ENCODE measurements around the gene DCTN4.

Gene DCTN4

GRCh38 chr5:150779397-150780186, 20.8 kb upstream of the DCTN4 start:
- TF ChIP-seq PAX5 (IDR thresholded peaks at IDR 0.05; ENCODE audit: insufficient read depth, low read length, severe bottlenecking) (no peak), POU2F2 (IDR thresholded peaks at IDR 0.05; ENCODE audit: low read depth, low read length) (no peak), POLR2A (IDR thresholded peaks at IDR 0.05; ENCODE audit: low read depth, low read length) (no peak), POLR2AphosphoS5 (IDR thresholded peaks at IDR 0.05; ENCODE audit: low read depth, low read length) (no peak), TAF1 (IDR thresholded peaks at IDR 0.05; ENCODE audit: low read depth, low read length) (no peak), SPI1 (IDR thresholded peaks at IDR 0.05; ENCODE audit: low read depth, low read length) (no peak)
- FAIRE-seq: no peak
- DNase-seq (ENCODE audit: insufficient read length, low spot score): no peak

DNA sequence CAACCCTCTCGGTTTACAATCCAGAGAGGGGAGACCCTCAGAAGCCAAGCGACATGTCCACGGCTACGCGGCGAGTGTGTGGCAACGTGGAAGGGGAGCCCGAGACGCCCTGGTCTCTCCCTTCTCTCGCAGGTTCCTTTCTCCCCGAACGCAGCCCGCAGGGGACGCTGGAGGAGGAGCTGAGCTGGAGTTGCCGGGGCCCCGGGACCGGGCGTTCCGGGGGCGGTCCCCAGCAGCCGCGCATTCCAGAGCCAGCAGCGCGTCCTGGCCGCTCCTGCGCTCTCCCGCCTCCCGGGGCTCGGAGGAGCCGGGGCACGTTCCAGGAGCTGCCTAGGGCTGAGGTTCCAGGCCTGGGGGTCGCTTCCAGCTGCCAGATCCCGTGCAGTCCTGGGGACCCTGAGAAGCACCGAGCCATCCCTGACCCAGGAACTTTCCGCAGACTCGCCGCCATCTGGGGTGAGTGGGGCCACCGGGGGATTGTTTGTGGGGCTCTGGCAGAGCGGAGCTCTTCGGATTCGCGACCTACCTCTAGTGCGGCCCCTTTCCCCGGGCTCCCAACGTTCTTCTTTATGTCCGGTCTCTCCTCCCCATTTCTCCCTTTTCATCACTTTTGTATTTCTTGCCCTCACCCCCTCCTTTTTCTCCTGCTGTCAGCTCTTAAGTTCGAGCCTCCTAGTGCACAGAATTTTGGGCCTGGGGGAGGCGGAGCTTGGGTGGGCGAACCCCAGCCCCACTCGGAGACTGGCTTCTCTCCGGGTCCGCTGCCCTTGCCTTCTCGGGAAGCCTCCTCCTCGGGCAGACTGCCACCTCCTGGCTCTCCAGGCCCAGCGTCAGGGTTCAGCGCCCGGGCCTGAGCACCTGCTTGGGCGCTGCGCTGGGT, 19.9 kb upstream of the DCTN4 start, which contains the start of gene SMIM3:
Gene SMIM3, plus strand, starts transcription at position 241 of the 880 bp plus-strand sequence. CDS start 16,684 bp downstream, outside the sequence.
- peak; percentile 9 for FAIRE-seq
- DNase-seq (ENCODE audit: insufficient read length, low spot score): no peak

GRCh38 chr5:150778088-150778516, 19.3 kb upstream of the DCTN4 start:
- no peak for TF ChIP-seq POLR2AphosphoS5 (IDR thresholded peaks at IDR 0.05; ENCODE audit: low read depth, low read length)
- no peak for TF ChIP-seq POLR2A (IDR thresholded peaks at IDR 0.05; ENCODE audit: low read depth, low read length)
- no peak for TF ChIP-seq PAX5 (IDR thresholded peaks at IDR 0.05; ENCODE audit: insufficient read depth, low read length, severe bottlenecking)
- no peak for TF ChIP-seq TAF1 (IDR thresholded peaks at IDR 0.05; ENCODE audit: low read depth, low read length)
- no peak for TF ChIP-seq POU2F2 (IDR thresholded peaks at IDR 0.05; ENCODE audit: low read depth, low read length)
- no peak for TF ChIP-seq SPI1 (IDR thresholded peaks at IDR 0.05; ENCODE audit: low read depth, low read length)
- DNase-seq (ENCODE audit: insufficient read length, low spot score): no peak
- FAIRE-seq: peak; percentile 38

More for the DNA sequence above, 19.9 kb upstream of the DCTN4 start, which contains the start of gene SMIM3:
- 0 out of 2 replicates have a peak, but pooled peaks have one; percentile 46 for TF ChIP-seq TAF1 (IDR thresholded peaks at IDR 0.05; ENCODE audit: low read depth, low read length)
- no peak for TF ChIP-seq POLR2AphosphoS5 (IDR thresholded peaks at IDR 0.05; ENCODE audit: low read depth, low read length)
- TF ChIP-seq PAX5 (IDR thresholded peaks at IDR 0.05; ENCODE audit: insufficient read depth, low read length, severe bottlenecking): peak; percentile 75
- no peak for TF ChIP-seq POU2F2 (IDR thresholded peaks at IDR 0.05; ENCODE audit: low read depth, low read length)

DNA sequence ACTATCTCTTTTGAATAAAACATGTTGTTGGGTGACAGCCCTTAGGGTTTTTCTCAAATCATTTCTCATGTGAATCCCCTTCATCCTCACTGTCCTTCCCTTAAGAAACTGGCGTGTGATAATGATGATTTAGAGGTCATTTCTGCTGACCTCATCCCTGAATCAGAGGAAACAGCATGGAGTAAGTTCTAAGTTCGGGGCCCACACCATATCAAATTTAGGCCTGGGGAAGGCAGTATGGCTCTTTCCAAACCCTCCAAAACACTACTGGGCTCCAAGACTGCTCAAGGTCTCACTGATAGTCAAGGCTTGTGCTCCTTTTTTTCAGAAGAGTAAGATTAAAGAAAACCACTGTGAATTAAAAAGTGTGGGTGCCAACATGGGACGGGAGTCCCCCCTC, 18.9 kb upstream of the DCTN4 start:
- TF ChIP-seq POU2F2 (IDR thresholded peaks at IDR 0.05; ENCODE audit: low read depth, low read length): no peak
- no peak for TF ChIP-seq PAX5 (IDR thresholded peaks at IDR 0.05; ENCODE audit: insufficient read depth, low read length, severe bottlenecking)
- no peak for TF ChIP-seq POLR2A (IDR thresholded peaks at IDR 0.05; ENCODE audit: low read depth, low read length)
- no peak for TF ChIP-seq SPI1 (IDR thresholded peaks at IDR 0.05; ENCODE audit: low read depth, low read length)
- no peak for TF ChIP-seq TAF1 (IDR thresholded peaks at IDR 0.05; ENCODE audit: low read depth, low read length)
- no peak for TF ChIP-seq POLR2AphosphoS5 (IDR thresholded peaks at IDR 0.05; ENCODE audit: low read depth, low read length)
- no peak for FAIRE-seq
- no peak for DNase-seq (ENCODE audit: insufficient read length, low spot score)

- DNase-seq (ENCODE audit: insufficient read length, low spot score) (no peak), FAIRE-seq (no peak)
- TF ChIP-seq TAF1 (IDR thresholded peaks at IDR 0.05; ENCODE audit: low read depth, low read length): no peak
- TF ChIP-seq SPI1 (IDR thresholded peaks at IDR 0.05; ENCODE audit: low read depth, low read length): no peak
- no peak for TF ChIP-seq PAX5 (IDR thresholded peaks at IDR 0.05; ENCODE audit: insufficient read depth, low read length, severe bottlenecking)
- TF ChIP-seq POLR2A (IDR thresholded peaks at IDR 0.05; ENCODE audit: low read depth, low read length): no peak
- no peak for TF ChIP-seq POLR2AphosphoS5 (IDR thresholded peaks at IDR 0.05; ENCODE audit: low read depth, low read length)
- no peak for TF ChIP-seq POU2F2 (IDR thresholded peaks at IDR 0.05; ENCODE audit: low read depth, low read length)
Observed at GRCh38 chr5:150774145-150774544, 15.3 kb upstream of the DCTN4 start.

- FAIRE-seq: no peak
- TF ChIP-seq TAF1 (IDR thresholded peaks at IDR 0.05; ENCODE audit: low read depth, low read length): no peak
- no peak for TF ChIP-seq POU2F2 (IDR thresholded peaks at IDR 0.05; ENCODE audit: low read depth, low read length)
- TF ChIP-seq POLR2AphosphoS5 (IDR thresholded peaks at IDR 0.05; ENCODE audit: low read depth, low read length): no peak
- TF ChIP-seq PAX5 (IDR thresholded peaks at IDR 0.05; ENCODE audit: insufficient read depth, low read length, severe bottlenecking): no peak
- no peak for TF ChIP-seq POLR2A (IDR thresholded peaks at IDR 0.05; ENCODE audit: low read depth, low read length)
- no peak for TF ChIP-seq SPI1 (IDR thresholded peaks at IDR 0.05; ENCODE audit: low read depth, low read length)
Observed at GRCh38 chr5:150771034-150771795, 12.4 kb upstream of the DCTN4 start.

GRCh38 chr5:150766251-150766650, 7.4 kb upstream of the DCTN4 start:
- FAIRE-seq (no peak), DNase-seq (ENCODE audit: insufficient read length, low spot score) (no peak)
- no peak for TF ChIP-seq POU2F2 (IDR thresholded peaks at IDR 0.05; ENCODE audit: low read depth, low read length)
- no peak for TF ChIP-seq PAX5 (IDR thresholded peaks at IDR 0.05; ENCODE audit: insufficient read depth, low read length, severe bottlenecking)
- no peak for TF ChIP-seq POLR2A (IDR thresholded peaks at IDR 0.05; ENCODE audit: low read depth, low read length)
- TF ChIP-seq TAF1 (IDR thresholded peaks at IDR 0.05; ENCODE audit: low read depth, low read length): no peak
- TF ChIP-seq POLR2AphosphoS5 (IDR thresholded peaks at IDR 0.05; ENCODE audit: low read depth, low read length): no peak
- no peak for TF ChIP-seq SPI1 (IDR thresholded peaks at IDR 0.05; ENCODE audit: low read depth, low read length)

More at GRCh38 chr5:150771034-150771795, 12.4 kb upstream of the DCTN4 start:
- no peak for DNase-seq (ENCODE audit: insufficient read length, low spot score)

- FAIRE-seq (no peak), DNase-seq (ENCODE audit: insufficient read length, low spot score) (no peak)
- TF ChIP-seq POLR2AphosphoS5 (IDR thresholded peaks at IDR 0.05; ENCODE audit: low read depth, low read length) (no peak), PAX5 (IDR thresholded peaks at IDR 0.05; ENCODE audit: insufficient read depth, low read length, severe bottlenecking) (no peak), TAF1 (IDR thresholded peaks at IDR 0.05; ENCODE audit: low read depth, low read length) (no peak), POLR2A (IDR thresholded peaks at IDR 0.05; ENCODE audit: low read depth, low read length) (no peak), POU2F2 (IDR thresholded peaks at IDR 0.05; ENCODE audit: low read depth, low read length) (no peak)
Observed at GRCh38 chr5:150765799-150766169, 7.0 kb upstream of the DCTN4 start.

Data from GM12891 (cell line).